Measurements from ENCODE around the gene PPP2R5A.
"Not testable (repeated sequence)": the region's sequence is repeated elsewhere in the genome, so short reads cannot be mapped to it uniquely, and the experiment has no call there.

The PPP2R5A gene

GRCh38 chr1:212381397-212382035 lies 96.3 kb downstream of the PPP2R5A start:
- H3K79me2 ChIP-seq (ENCODE audit: insufficient read depth, low read length), result no peaks in the 10 kb centered on the region
- no peak overlapping the region for H3K9ac ChIP-seq (ENCODE audit: low read depth, low read length, poor library complexity, severe bottlenecking)
- TF ChIP-seq EZH2phosphoT487 (IDR thresholded peaks at IDR 0.05; ENCODE audit: borderline replicate concordance) (no peak), CTCF (conservative IDR thresholded peaks at IDR 0.05; ENCODE audit: low read length) (no peak)
- no peaks in the 10 kb centered on the region for H3K9me2 ChIP-seq (replicated peaks; ENCODE audit: low read depth, low read length)
- H4K20me1 ChIP-seq (ENCODE audit: insufficient read depth, low read length, poor library complexity, severe bottlenecking), result no peaks in the 10 kb centered on the region
- H3K4me1 ChIP-seq (ENCODE audit: insufficient read depth, low read length, poor library complexity, severe bottlenecking), result no peaks in the 10 kb centered on the region
- H3K4me2 ChIP-seq (ENCODE audit: low read depth, low read length, poor library complexity, severe bottlenecking), result no peak overlapping the region
- no peaks in the 10 kb centered on the region for H3K27me3 ChIP-seq (ENCODE audit: insufficient read depth, low read length, poor library complexity, severe bottlenecking)
- no peak overlapping the region for H3K4me3 ChIP-seq (ENCODE audit: low read length, poor library complexity, severe bottlenecking)
- H2AFZ ChIP-seq (ENCODE audit: low read length), result no peak overlapping the region
- H3K9me3 ChIP-seq (ENCODE audit: insufficient read depth, low read depth, low read length), result no peaks in the 10 kb centered on the region
- no peaks in the 10 kb centered on the region for H3F3A ChIP-seq (ENCODE audit: low read depth)
- H3K36me3 ChIP-seq (ENCODE audit: insufficient read depth, low read length), result peaks cover 97% of the 10 kb centered on the region

GRCh38 chr1:212386029-212386428 lies 100.8 kb downstream of the PPP2R5A start:
- H3K36me3 ChIP-seq (ENCODE audit: insufficient read depth, low read length), result peaks cover 89% of the 10 kb centered on the region
- no peak overlapping the region for H3K4me2 ChIP-seq (ENCODE audit: low read depth, low read length, poor library complexity, severe bottlenecking)
- H3K9me2 ChIP-seq (replicated peaks; ENCODE audit: low read depth, low read length), result no peaks in the 10 kb centered on the region

GRCh38 chr1:212388985-212389716 lies 103.9 kb downstream of the PPP2R5A start:
- H3K27me3 ChIP-seq (ENCODE audit: insufficient read depth, low read length, poor library complexity, severe bottlenecking), result no peaks in the 10 kb centered on the region
- H3K4me3 ChIP-seq (ENCODE audit: low read length, poor library complexity, severe bottlenecking), result no peak overlapping the region
- H3K79me2 ChIP-seq (ENCODE audit: insufficient read depth, low read length), result peaks cover 25% of the 10 kb centered on the region
- no peaks in the 10 kb centered on the region for H4K20me1 ChIP-seq (ENCODE audit: insufficient read depth, low read length, poor library complexity, severe bottlenecking)
- TF ChIP-seq CTCF (conservative IDR thresholded peaks at IDR 0.05; ENCODE audit: low read length) (no peak), EZH2phosphoT487 (IDR thresholded peaks at IDR 0.05; ENCODE audit: borderline replicate concordance) (no peak)
- no peak overlapping the region for H2AFZ ChIP-seq (ENCODE audit: low read length)
- H3K4me2 ChIP-seq (ENCODE audit: low read depth, low read length, poor library complexity, severe bottlenecking), result no peak overlapping the region
- H3K9ac ChIP-seq (ENCODE audit: low read depth, low read length, poor library complexity, severe bottlenecking), result no peak overlapping the region
- H3F3A ChIP-seq (ENCODE audit: low read depth), result no peaks in the 10 kb centered on the region
- H3K36me3 ChIP-seq (ENCODE audit: insufficient read depth, low read length), result peaks cover 60% of the 10 kb centered on the region
- no peaks in the 10 kb centered on the region for H3K4me1 ChIP-seq (ENCODE audit: insufficient read depth, low read length, poor library complexity, severe bottlenecking)
- no peaks in the 10 kb centered on the region for H3K9me2 ChIP-seq (replicated peaks; ENCODE audit: low read depth, low read length)
- H3K9me3 ChIP-seq (ENCODE audit: insufficient read depth, low read depth, low read length), result peaks cover 11% of the 10 kb centered on the region; the same call in 1 of the 2 replicates

More at GRCh38 chr1:212386029-212386428, 100.8 kb downstream of the PPP2R5A start:
- no peaks in the 10 kb centered on the region for H4K20me1 ChIP-seq (ENCODE audit: insufficient read depth, low read length, poor library complexity, severe bottlenecking)
- H3K4me1 ChIP-seq (ENCODE audit: insufficient read depth, low read length, poor library complexity, severe bottlenecking), result no peaks in the 10 kb centered on the region
- no peak overlapping the region for H2AFZ ChIP-seq (ENCODE audit: low read length)
- peaks cover 10% of the 10 kb centered on the region; the same call in 1 of the 2 replicates for H3K9me3 ChIP-seq (ENCODE audit: insufficient read depth, low read depth, low read length)
- no peaks in the 10 kb centered on the region for H3K27me3 ChIP-seq (ENCODE audit: insufficient read depth, low read length, poor library complexity, severe bottlenecking)
- H3K9ac ChIP-seq (ENCODE audit: low read depth, low read length, poor library complexity, severe bottlenecking), result no peak overlapping the region
- peaks cover 23% of the 10 kb centered on the region for H3K79me2 ChIP-seq (ENCODE audit: insufficient read depth, low read length)
- no peaks in the 10 kb centered on the region for H3F3A ChIP-seq (ENCODE audit: low read depth)
- TF ChIP-seq CTCF (conservative IDR thresholded peaks at IDR 0.05; ENCODE audit: low read length) (no peak), EZH2phosphoT487 (IDR thresholded peaks at IDR 0.05; ENCODE audit: borderline replicate concordance) (no peak)
- H3K4me3 ChIP-seq (ENCODE audit: low read length, poor library complexity, severe bottlenecking), result no peak overlapping the region

- not testable (repeated sequence) for H3K4me2 ChIP-seq (ENCODE audit: low read depth, low read length, poor library complexity, severe bottlenecking); H2AFZ ChIP-seq (ENCODE audit: low read length); H3K9me2 ChIP-seq (replicated peaks; ENCODE audit: low read depth, low read length); H3K27me3 ChIP-seq (ENCODE audit: insufficient read depth, low read length, poor library complexity, severe bottlenecking); H3K4me1 ChIP-seq (ENCODE audit: insufficient read depth, low read length, poor library complexity, severe bottlenecking); H3F3A ChIP-seq (ENCODE audit: low read depth); H3K9me3 ChIP-seq (ENCODE audit: insufficient read depth, low read depth, low read length); H4K20me1 ChIP-seq (ENCODE audit: insufficient read depth, low read length, poor library complexity, severe bottlenecking); H3K4me3 ChIP-seq (ENCODE audit: low read length, poor library complexity, severe bottlenecking); H3K9ac ChIP-seq (ENCODE audit: low read depth, low read length, poor library complexity, severe bottlenecking)
- peaks cover 22% of the 10 kb centered on the region for H3K79me2 ChIP-seq (ENCODE audit: insufficient read depth, low read length)
- H3K36me3 ChIP-seq (ENCODE audit: insufficient read depth, low read length), result peaks cover 25% of the 10 kb centered on the region
Measured at GRCh38 chr1:212395678-212396437, 110.6 kb downstream of the PPP2R5A start.
